ENCODE data around the gene BFSP2.

DNA sequence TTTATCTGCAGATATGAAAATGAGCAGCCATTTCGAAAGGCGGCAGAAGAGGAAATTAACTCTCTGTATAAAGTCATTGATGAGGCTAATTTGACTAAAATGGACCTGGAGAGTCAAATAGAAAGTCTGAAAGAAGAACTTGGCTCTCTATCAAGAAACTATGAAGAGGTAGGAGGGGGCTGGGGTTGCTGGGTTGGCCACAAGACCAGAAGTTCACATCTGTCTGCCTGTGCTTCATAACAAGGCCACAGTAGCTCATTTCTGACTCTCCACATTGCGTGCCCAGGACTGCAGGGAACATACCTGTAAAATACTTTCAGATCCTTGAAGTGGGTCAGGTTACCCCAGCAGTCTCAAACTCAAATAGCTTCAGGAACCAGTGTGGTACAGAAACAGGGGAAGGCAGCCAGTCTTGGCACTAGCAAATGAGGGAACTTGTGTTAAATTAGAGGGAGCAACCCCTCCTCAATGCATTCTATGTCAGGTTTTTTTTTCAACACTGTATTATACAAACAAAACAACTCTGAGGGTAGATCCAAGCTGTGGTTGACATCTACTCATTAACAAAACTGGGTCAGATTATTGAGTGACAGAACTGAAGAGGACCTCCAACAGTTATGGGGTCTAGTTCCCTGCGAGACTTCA is 48.7 kb downstream of the BFSP2 start:
- TF ChIP-seq, protein P1, sequence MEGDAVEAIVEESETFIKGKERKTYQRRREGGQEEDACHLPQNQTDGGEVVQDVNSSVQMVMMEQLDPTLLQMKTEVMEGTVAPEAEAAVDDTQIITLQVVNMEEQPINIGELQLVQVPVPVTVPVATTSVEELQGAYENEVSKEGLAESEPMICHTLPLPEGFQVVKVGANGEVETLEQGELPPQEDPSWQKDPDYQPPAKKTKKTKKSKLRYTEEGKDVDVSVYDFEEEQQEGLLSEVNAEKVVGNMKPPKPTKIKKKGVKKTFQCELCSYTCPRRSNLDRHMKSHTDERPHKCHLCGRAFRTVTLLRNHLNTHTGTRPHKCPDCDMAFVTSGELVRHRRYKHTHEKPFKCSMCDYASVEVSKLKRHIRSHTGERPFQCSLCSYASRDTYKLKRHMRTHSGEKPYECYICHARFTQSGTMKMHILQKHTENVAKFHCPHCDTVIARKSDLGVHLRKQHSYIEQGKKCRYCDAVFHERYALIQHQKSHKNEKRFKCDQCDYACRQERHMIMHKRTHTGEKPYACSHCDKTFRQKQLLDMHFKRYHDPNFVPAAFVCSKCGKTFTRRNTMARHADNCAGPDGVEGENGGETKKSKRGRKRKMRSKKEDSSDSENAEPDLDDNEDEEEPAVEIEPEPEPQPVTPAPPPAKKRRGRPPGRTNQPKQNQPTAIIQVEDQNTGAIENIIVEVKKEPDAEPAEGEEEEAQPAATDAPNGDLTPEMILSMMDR (IDR thresholded peaks at IDR 0.05), result no peak
- no peak for TF ChIP-seq POLR2A (IDR thresholded peaks at IDR 0.05)
